ENCODE results near the gene MATN4. TPM values are rescaled to one million over a fixed set of nuclear protein-coding genes. Genes with fewer than 3 reads are reported as not detected.

The MATN4 gene
- polyA plus RNA-seq, 2 donors = 0.08 TPM

DNA sequence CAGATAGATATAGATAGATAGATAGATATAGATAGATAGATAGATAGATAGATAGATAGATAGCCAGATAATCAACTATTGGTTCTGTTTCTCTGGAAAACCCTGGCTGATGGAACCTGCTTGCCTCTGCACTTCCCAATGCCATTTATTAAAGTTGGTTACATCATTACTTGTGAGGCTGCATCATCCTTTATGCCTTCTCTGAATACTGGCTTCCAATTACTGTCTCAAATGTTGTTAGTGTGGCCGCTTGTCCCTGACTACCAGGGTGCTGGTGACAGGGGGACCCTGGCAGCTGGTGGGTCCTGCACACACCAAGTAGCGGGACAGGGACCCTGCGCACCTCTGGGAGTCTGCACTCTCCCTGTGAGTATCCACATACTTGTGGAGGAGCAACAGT lies 49.8 kb downstream of the MATN4 start:
- no peak overlapping the region for H3K27ac ChIP-seq (ENCODE audit: low read depth in 2 of 2, low read length in 1 of 2)
- no peaks in the 10 kb centered on the region for H3K27me3 ChIP-seq (ENCODE audit: control insufficient read depth in 1 of 2, insufficient read depth in 2 of 2, low read length in 2 of 2)
- no peak overlapping the region for H3K4me3 ChIP-seq (ENCODE audit: low read depth in 1 of 2, low read length in 2 of 2)
- H3K4me1 ChIP-seq (ENCODE audit: control insufficient read depth in 2 of 2, insufficient read depth in 2 of 2, low read length in 1 of 2) = peaks cover 0 to 8% of the 10 kb centered on the region in 2 donors
- WGBS, 2 donors = 92% methylated on average over 3 of the region's 3 CpGs
- H3K9me3 ChIP-seq (ENCODE audit: control insufficient read depth in 2 of 2, insufficient read depth in 1 of 2, low read depth in 1 of 2, low read length in 1 of 2) = no peaks in the 10 kb centered on the region
- H3K36me3 ChIP-seq (ENCODE audit: control insufficient read depth in 2 of 2, insufficient read depth in 2 of 2, low read length in 1 of 2) = no peaks in the 10 kb centered on the region

GRCh38 chr20:45257711-45258110 lies 50.4 kb downstream of the MATN4 start:
- Histone ChIP-seq H3K27me3 (ENCODE audit: control insufficient read depth in 1 of 2, insufficient read depth in 2 of 2, low read length in 2 of 2) (no peaks in the 10 kb centered on the region), H3K9me3 (ENCODE audit: control insufficient read depth in 2 of 2, insufficient read depth in 1 of 2, low read depth in 1 of 2, low read length in 1 of 2) (no peaks in the 10 kb centered on the region), H3K27ac (ENCODE audit: low read depth in 2 of 2, low read length in 1 of 2) (no peak overlapping the region), H3K36me3 (ENCODE audit: control insufficient read depth in 2 of 2, insufficient read depth in 2 of 2, low read length in 1 of 2) (peaks cover 0 to 2% of the 10 kb centered on the region in 2 donors), H3K4me3 (ENCODE audit: low read depth in 1 of 2, low read length in 2 of 2) (no peak overlapping the region), H3K4me1 (ENCODE audit: control insufficient read depth in 2 of 2, insufficient read depth in 2 of 2, low read length in 1 of 2) (peaks cover 0 to 12% of the 10 kb centered on the region in 2 donors)
- 56 to 73% methylated on average over 7 of the region's 7 CpGs for WGBS, 2 donors

DNA sequence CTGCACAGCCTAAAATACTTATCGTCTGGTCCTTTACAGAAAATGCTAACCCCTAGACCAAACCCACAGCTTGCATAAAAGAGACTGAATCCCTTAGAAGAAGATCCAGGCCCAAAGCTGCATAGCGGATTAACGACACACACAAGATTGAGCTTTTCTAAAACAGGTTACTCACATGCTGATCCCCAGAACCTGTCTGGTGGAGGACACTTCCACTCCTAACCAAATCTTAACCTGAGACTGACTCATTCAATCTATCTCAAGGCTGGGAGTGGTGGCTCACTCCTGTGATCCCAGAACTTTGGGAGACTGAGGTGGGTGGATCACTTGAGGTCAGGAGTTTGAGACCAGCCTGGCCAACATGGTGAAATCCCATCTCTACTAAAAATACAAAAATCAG lies 50.9 kb downstream of the MATN4 start:
- H3K27ac ChIP-seq (ENCODE audit: low read depth in 2 of 2, low read length in 1 of 2) = no peak overlapping the region
- no peaks in the 10 kb centered on the region for H3K9me3 ChIP-seq (ENCODE audit: control insufficient read depth in 2 of 2, insufficient read depth in 1 of 2, low read depth in 1 of 2, low read length in 1 of 2)
- H3K4me3 ChIP-seq (ENCODE audit: low read depth in 1 of 2, low read length in 2 of 2) = no peak overlapping the region
- H3K27me3 ChIP-seq (ENCODE audit: control insufficient read depth in 1 of 2, insufficient read depth in 2 of 2, low read length in 2 of 2) = no peaks in the 10 kb centered on the region
- WGBS, 2 donors = 52 to 64% methylated on average over 3 of the region's 3 CpGs
- H3K36me3 ChIP-seq (ENCODE audit: control insufficient read depth in 2 of 2, insufficient read depth in 2 of 2, low read length in 1 of 2) = peaks cover 0 to 3% of the 10 kb centered on the region in 2 donors
- peaks cover 0 to 15% of the 10 kb centered on the region in 2 donors for H3K4me1 ChIP-seq (ENCODE audit: control insufficient read depth in 2 of 2, insufficient read depth in 2 of 2, low read length in 1 of 2)

DNA sequence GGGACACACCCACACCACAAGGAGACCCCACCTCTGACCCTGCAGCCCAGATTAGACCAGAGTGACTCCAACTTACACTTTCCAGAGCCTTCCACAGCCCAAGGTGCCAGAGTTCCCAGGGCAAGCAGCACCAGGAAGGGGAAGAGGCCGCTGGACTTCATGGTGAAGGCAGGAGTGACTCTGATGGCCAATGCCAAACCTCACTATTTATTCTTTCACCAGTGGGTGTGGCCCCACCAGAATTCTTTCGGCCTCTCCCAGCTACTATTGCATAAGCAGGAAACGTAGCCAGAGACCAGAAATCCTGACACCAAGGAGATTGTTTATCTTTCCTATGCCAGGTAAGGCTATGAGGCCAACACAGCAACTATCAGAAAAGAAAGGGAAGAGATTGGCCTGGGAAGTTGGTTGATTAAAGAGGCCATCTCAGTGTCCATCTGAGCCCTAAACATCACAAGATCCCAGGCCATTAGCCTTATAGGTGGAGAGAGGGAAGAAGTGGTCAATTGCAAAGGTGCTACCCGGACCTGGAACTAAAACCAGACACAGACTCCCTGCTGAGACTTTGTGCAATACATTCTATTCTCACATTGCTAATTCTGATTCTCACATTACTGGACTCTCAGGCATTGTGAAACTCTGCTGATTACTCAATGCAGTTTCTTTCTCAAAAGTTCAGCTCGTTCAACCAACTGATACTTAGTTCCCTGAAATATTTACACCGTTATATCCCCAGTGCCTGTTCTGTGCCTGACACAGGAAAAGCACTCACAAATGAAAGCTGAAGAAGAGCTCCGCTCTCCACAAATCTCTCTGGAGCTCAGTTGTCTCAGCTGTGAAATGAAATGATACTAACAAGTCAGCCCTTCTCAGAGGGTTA lies 53.5 kb downstream of the MATN4 start, which contains the start of gene SLPI:
TSS of gene SLPI (minus strand) at position 182 of the 880 bp plus-strand sequence. CDS start at position 161, 21 bp downstream.
- no peaks in the 10 kb centered on the region for H3K27me3 ChIP-seq (ENCODE audit: control insufficient read depth in 1 of 2, insufficient read depth in 2 of 2, low read length in 2 of 2)
- peak within 1 kb of the TSS; percentile 36 to 64 for H3K4me3 ChIP-seq (ENCODE audit: low read depth in 1 of 2, low read length in 2 of 2)
- H3K4me1 ChIP-seq (ENCODE audit: control insufficient read depth in 2 of 2, insufficient read depth in 2 of 2, low read length in 1 of 2) = peaks cover 0 to 16% of the 10 kb centered on the region in 2 donors
- no peaks in the 10 kb centered on the region for H3K9me3 ChIP-seq (ENCODE audit: control insufficient read depth in 2 of 2, insufficient read depth in 1 of 2, low read depth in 1 of 2, low read length in 1 of 2)
- 26 to 37% methylated on average over 7 of the region's 7 CpGs for WGBS, 2 donors
- H3K27ac ChIP-seq (ENCODE audit: low read depth in 2 of 2, low read length in 1 of 2) = peak within 1 kb of the TSS; percentile 84 to 97
- peaks cover 0 to 3% of the 10 kb centered on the region in 2 donors for H3K36me3 ChIP-seq (ENCODE audit: control insufficient read depth in 2 of 2, insufficient read depth in 2 of 2, low read length in 1 of 2)

GRCh38 chr20:45253261-45253660 lies 54.8 kb downstream of the MATN4 start:
- peak overlapping the region; percentile 84 to 97 for H3K27ac ChIP-seq (ENCODE audit: low read depth in 2 of 2, low read length in 1 of 2)
- H3K9me3 ChIP-seq (ENCODE audit: control insufficient read depth in 2 of 2, insufficient read depth in 1 of 2, low read depth in 1 of 2, low read length in 1 of 2) = no peaks in the 10 kb centered on the region
- H3K4me1 ChIP-seq (ENCODE audit: control insufficient read depth in 2 of 2, insufficient read depth in 2 of 2, low read length in 1 of 2) = peaks cover 0 to 16% of the 10 kb centered on the region in 2 donors
- H3K4me3 ChIP-seq (ENCODE audit: low read depth in 1 of 2, low read length in 2 of 2) = peak overlapping the region; percentile 36 to 64
- no peaks in the 10 kb centered on the region for H3K27me3 ChIP-seq (ENCODE audit: control insufficient read depth in 1 of 2, insufficient read depth in 2 of 2, low read length in 2 of 2)
- WGBS, 2 donors = 70 to 79% methylated on average over 4 of the region's 4 CpGs
- H3K36me3 ChIP-seq (ENCODE audit: control insufficient read depth in 2 of 2, insufficient read depth in 2 of 2, low read length in 1 of 2) = peaks cover 0 to 3% of the 10 kb centered on the region in 2 donors

- H3K27me3 ChIP-seq (ENCODE audit: control insufficient read depth in 1 of 2, insufficient read depth in 2 of 2, low read length in 2 of 2) = no peaks in the 10 kb centered on the region
- H3K4me3 ChIP-seq (ENCODE audit: low read depth in 1 of 2, low read length in 2 of 2) = peak overlapping the region in 1 of 2 donors; percentile 64
- no peak overlapping the region for H3K27ac ChIP-seq (ENCODE audit: low read depth in 2 of 2, low read length in 1 of 2)
- H3K4me1 ChIP-seq (ENCODE audit: control insufficient read depth in 2 of 2, insufficient read depth in 2 of 2, low read length in 1 of 2) = peaks cover 0 to 16% of the 10 kb centered on the region in 2 donors
- 31 to 43% methylated on average over 5 of the region's 5 CpGs for WGBS, 2 donors
- peaks cover 0 to 3% of the 10 kb centered on the region in 2 donors for H3K36me3 ChIP-seq (ENCODE audit: control insufficient read depth in 2 of 2, insufficient read depth in 2 of 2, low read length in 1 of 2)
- H3K9me3 ChIP-seq (ENCODE audit: control insufficient read depth in 2 of 2, insufficient read depth in 1 of 2, low read depth in 1 of 2, low read length in 1 of 2) = no peaks in the 10 kb centered on the region
Measured at GRCh38 chr20:45251884-45252560, 56.1 kb downstream of the MATN4 start.

DNA sequence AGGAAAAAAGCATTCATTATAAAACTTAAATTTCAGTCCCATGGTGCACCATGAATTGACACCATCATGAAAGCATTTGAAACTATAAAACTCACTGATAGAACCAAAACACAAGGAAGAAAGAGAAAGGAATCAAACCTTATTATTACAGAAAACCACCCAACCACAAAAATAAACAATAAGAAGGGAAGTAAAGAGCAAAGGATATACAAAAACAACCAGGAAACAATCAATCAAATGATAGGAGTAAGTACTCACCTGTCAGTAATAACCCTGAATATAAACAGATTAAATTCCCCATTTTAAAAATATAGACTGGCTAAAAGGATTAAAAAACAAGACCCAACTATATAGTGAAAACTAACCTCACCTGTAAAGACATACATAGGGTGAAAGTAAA lies 59.5 kb downstream of the MATN4 start:
- Histone ChIP-seq H3K4me3 (ENCODE audit: low read depth in 1 of 2, low read length in 2 of 2) (no peak overlapping the region), H3K9me3 (ENCODE audit: control insufficient read depth in 2 of 2, insufficient read depth in 1 of 2, low read depth in 1 of 2, low read length in 1 of 2) (no peaks in the 10 kb centered on the region), H3K36me3 (ENCODE audit: control insufficient read depth in 2 of 2, insufficient read depth in 2 of 2, low read length in 1 of 2) (peaks cover 0 to 3% of the 10 kb centered on the region in 2 donors), H3K27ac (ENCODE audit: low read depth in 2 of 2, low read length in 1 of 2) (no peak overlapping the region), H3K4me1 (ENCODE audit: control insufficient read depth in 2 of 2, insufficient read depth in 2 of 2, low read length in 1 of 2) (peaks cover 0 to 10% of the 10 kb centered on the region in 2 donors), H3K27me3 (ENCODE audit: control insufficient read depth in 1 of 2, insufficient read depth in 2 of 2, low read length in 2 of 2) (no peaks in the 10 kb centered on the region)

- no peak overlapping the region for H3K4me3 ChIP-seq (ENCODE audit: low read depth in 1 of 2, low read length in 2 of 2)
- no peaks in the 10 kb centered on the region for H3K27me3 ChIP-seq (ENCODE audit: control insufficient read depth in 1 of 2, insufficient read depth in 2 of 2, low read length in 2 of 2)
- H3K9me3 ChIP-seq (ENCODE audit: control insufficient read depth in 2 of 2, insufficient read depth in 1 of 2, low read depth in 1 of 2, low read length in 1 of 2) = no peaks in the 10 kb centered on the region
- H3K36me3 ChIP-seq (ENCODE audit: control insufficient read depth in 2 of 2, insufficient read depth in 2 of 2, low read length in 1 of 2) = peaks cover 0 to 2% of the 10 kb centered on the region in 2 donors
- H3K4me1 ChIP-seq (ENCODE audit: control insufficient read depth in 2 of 2, insufficient read depth in 2 of 2, low read length in 1 of 2) = peaks cover 0 to 6% of the 10 kb centered on the region in 2 donors
- 65 to 68% methylated on average over 1 of the region's 1 CpG for WGBS, 2 donors
- no peak overlapping the region for H3K27ac ChIP-seq (ENCODE audit: low read depth in 2 of 2, low read length in 1 of 2)
Measured at GRCh38 chr20:45247865-45248264, 60.2 kb downstream of the MATN4 start.

DNA sequence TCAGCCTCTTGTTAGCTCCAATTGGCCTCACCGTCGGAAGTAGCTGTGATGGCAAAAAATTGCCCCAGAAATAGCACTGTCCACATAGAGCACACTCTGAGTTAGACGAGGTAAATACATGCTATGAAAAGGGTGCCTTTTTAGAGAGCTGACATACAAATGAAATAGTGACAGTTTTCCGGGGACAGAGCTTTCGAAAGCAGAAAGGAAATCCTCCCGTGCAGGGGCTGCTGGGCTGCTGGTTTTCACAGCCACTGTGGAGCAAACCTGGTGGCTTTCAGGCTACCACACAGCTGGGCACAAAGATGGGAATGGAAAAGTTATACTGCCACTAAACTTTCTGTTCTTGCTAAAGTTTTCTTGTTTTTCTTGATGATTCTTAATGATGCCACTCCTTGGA lies 62.0 kb downstream of the MATN4 start:
- H3K27me3 ChIP-seq (ENCODE audit: control insufficient read depth in 1 of 2, insufficient read depth in 2 of 2, low read length in 2 of 2) = no peaks in the 10 kb centered on the region
- no peaks in the 10 kb centered on the region for H3K9me3 ChIP-seq (ENCODE audit: control insufficient read depth in 2 of 2, insufficient read depth in 1 of 2, low read depth in 1 of 2, low read length in 1 of 2)
- H3K4me3 ChIP-seq (ENCODE audit: low read depth in 1 of 2, low read length in 2 of 2) = no peak overlapping the region
- H3K4me1 ChIP-seq (ENCODE audit: control insufficient read depth in 2 of 2, insufficient read depth in 2 of 2, low read length in 1 of 2) = no peaks in the 10 kb centered on the region
- 53 to 62% methylated on average over 6 of the region's 6 CpGs for WGBS, 2 donors
- H3K36me3 ChIP-seq (ENCODE audit: control insufficient read depth in 2 of 2, insufficient read depth in 2 of 2, low read length in 1 of 2) = no peaks in the 10 kb centered on the region
- no peak overlapping the region for H3K27ac ChIP-seq (ENCODE audit: low read depth in 2 of 2, low read length in 1 of 2)

All from esophagus (tissue), 2 donors.